Measurements from ENCODE around the gene CSPG4. TPM values are rescaled to one million over a fixed set of nuclear protein-coding genes. Genes with fewer than 3 reads are reported as not detected.

CSPG4 gene
- total and polyA plus RNA-seq, 2 of the 13 experiments (the other 11 are each of a cell fraction or from before 2014, with no cell fraction given): 0.01 to 0.04 TPM

- intact Hi-C loops (cut with micrococcal nuclease; ENCODE audit: unreplicated experiment) (no loop called here), in situ Hi-C loops (cut with HindIII; ENCODE audit: extremely low pct_ligation_motif_present, low pct_unique_long_range_greater_than_20kb) (no loop called here)
- Histone ChIP-seq H3K9me3 (ENCODE audit: low read length) (no peaks in the 10 kb centered on the region), H3K79me2 (ENCODE audit: insufficient read depth, low read length) (no peaks in the 10 kb centered on the region), H3K4me2 (ENCODE audit: low read depth, low read length) (peak overlapping the region; percentile 74), H3K4me3 (replicated peaks in 1 of 3; ENCODE audit: insufficient read depth in 1 of 3, low read depth in 2 of 3, low read length in 3 of 3) (peak overlapping the region in 1 of 3 experiments; percentile 50; a peak in 1 of 6 replicates), H2AFZ (ENCODE audit: low read length) (no peak overlapping the region), H3K36me3 (replicated peaks in 1 of 2; ENCODE audit: control insufficient read depth in 1 of 2, insufficient read depth in 2 of 2, low read length in 2 of 2) (no peaks in the 10 kb centered on the region), H3K4me1 (ENCODE audit: insufficient read depth, low read length) (peaks cover 29% of the 10 kb centered on the region), H3K27me3 (ENCODE audit: control insufficient read depth in 1 of 2, insufficient read depth in 2 of 2, low read length in 2 of 2) (peaks cover 8 to 43% of the 10 kb centered on the region in 2 experiments; a peak in 3 of 5 replicates), H4K20me1 (ENCODE audit: insufficient read depth, low read length) (no peaks in the 10 kb centered on the region), H3K9ac (ENCODE audit: insufficient read depth, low read depth, low read length) (no peak overlapping the region; the same call in 1 of the 2 replicates), H3K27ac (ENCODE audit: extremely low read length, insufficient read depth, low read length) (no peak overlapping the region)
- DNase-seq (ENCODE audit: low spot score) (peak; percentile 35), ATAC-seq (peak; percentile 92), FAIRE-seq (peak; percentile 18)
- ChIA-PET CTCF (ENCODE audit: low intra/inter-chr PET ratio, low total read pairs) (no interaction called here), POLR2A (interaction anchor here (1.5 kb wide), 1 partner anchor 326 kb away, joined by 5 read pairs; the partner anchor contains the start of gene MAN2C1)
- WGBS (ENCODE audit: low lambda C conversion rate): 8% methylated on average over 12 of the region's 20 CpGs
- BruUV-seq (replicated peaks): no TSS peak
- TF ChIP-seq MAZ (IDR thresholded peaks at IDR 0.05; ENCODE audit: borderline replicate concordance, low read depth, low read length): no peak
- TF ChIP-seq MAZ (CRISPR knock-in tag; IDR thresholded peaks at IDR 0.05; ENCODE audit: low read depth): 0 out of 2 replicates have a peak, but pooled peaks have one; percentile 27
- no peak for TF ChIP-seq NFYC (CRISPR knock-in tag; IDR thresholded peaks at IDR 0.05)
- 0 out of 2 replicates have a peak, but pooled peaks have one; percentile 44 for TF ChIP-seq KDM2A (CRISPR knock-in tag; IDR thresholded peaks at IDR 0.05; ENCODE audit: borderline replicate concordance, low read depth)
- TF ChIP-seq ZNF878 (CRISPR knock-in tag; IDR thresholded peaks at IDR 0.05): no peak
- TF ChIP-seq ZNF891 (CRISPR knock-in tag; IDR thresholded peaks at IDR 0.05): 0 out of 2 replicates have a peak, but pooled peaks have one; percentile 36
- no peak for TF ChIP-seq MLX (CRISPR knock-in tag; IDR thresholded peaks at IDR 0.05)
- no peak for TF ChIP-seq GZF1 (CRISPR knock-in tag; IDR thresholded peaks at IDR 0.05)
- 0 out of 2 replicates have a peak, but pooled peaks have one; percentile 36 for TF ChIP-seq ZNF598 (CRISPR knock-in tag; IDR thresholded peaks at IDR 0.05; ENCODE audit: borderline replicate concordance)
- peak; percentile 23 for TF ChIP-seq ZNF883 (CRISPR knock-in tag; IDR thresholded peaks at IDR 0.05; ENCODE audit: not compliant biosample characterization)
- TF ChIP-seq TFAP4 (IDR thresholded peaks at IDR 0.05; ENCODE audit: borderline replicate concordance, low read depth): peak; percentile 92
- no peak for TF ChIP-seq ZBTB1 (CRISPR knock-in tag; IDR thresholded peaks at IDR 0.05; ENCODE audit: borderline replicate concordance)
- TF ChIP-seq HMGXB4 (CRISPR knock-in tag; IDR thresholded peaks at IDR 0.05; ENCODE audit: borderline replicate concordance in 1 of 2, low read depth in 1 of 2): peak in 1 of 2 experiments; percentile 50; a peak in 1 of 4 replicates
- peak; percentile 72 for TF ChIP-seq CTCF (CRISPR knock-in tag; IDR thresholded peaks at IDR 0.05)
- TF ChIP-seq ZNF234 (CRISPR knock-in tag; conservative IDR thresholded peaks at IDR 0.05): no peak
Measured at GRCh38 chr15:75694241-75695182, 18.1 kb downstream of the CSPG4 start.

Measured in HepG2 (cell line).